GOT3 (cell line): ENCODE data around the gene DPP10.
"Not testable (repeated sequence)": the region's sequence is repeated elsewhere in the genome, so short reads cannot be mapped to it uniquely, and the experiment has no call there.

Source experiments
- DNase-seq: peaks from one replicate; lab custom pipeline; 2025; ENCODE audit warnings: mixed read lengths; lab: John Stamatoyannopoulos, UW

The DPP10 gene

GRCh38 chr2:114515882-114516281 is 73.4 kb downstream of the DPP10 start:
- no peak for DNase-seq

GRCh38 chr2:114517580-114517979 is 75.1 kb downstream of the DPP10 start:
- no peak for DNase-seq

GRCh38 chr2:114518738-114519137 is 76.3 kb downstream of the DPP10 start:
- DNase-seq = no peak

- not testable (repeated sequence) for DNase-seq
Measured at GRCh38 chr2:114522612-114523011, 80.2 kb downstream of the DPP10 start.

- no peak for DNase-seq
Measured at GRCh38 chr2:114525955-114526354, 83.5 kb downstream of the DPP10 start.

GRCh38 chr2:114526841-114527240 is 84.4 kb downstream of the DPP10 start:
- no peak for DNase-seq

- no peak for DNase-seq
Measured at GRCh38 chr2:114527330-114527983, 85.0 kb downstream of the DPP10 start.

GRCh38 chr2:114534116-114535084 is 92.0 kb downstream of the DPP10 start:
- DNase-seq = no peak

- DNase-seq = no peak
Measured at GRCh38 chr2:114537777-114538176, 95.3 kb downstream of the DPP10 start.

- DNase-seq = no peak
Measured at GRCh38 chr2:114542695-114543094, 100.3 kb downstream of the DPP10 start.

GRCh38 chr2:114543236-114543766 is 100.9 kb downstream of the DPP10 start:
- no peak for DNase-seq

- no peak for DNase-seq
Measured at GRCh38 chr2:114545052-114545451, 102.6 kb downstream of the DPP10 start.

- no peak for DNase-seq
Measured at GRCh38 chr2:114546531-114546930, 104.1 kb downstream of the DPP10 start.

GRCh38 chr2:114548151-114548550 is 105.7 kb downstream of the DPP10 start:
- DNase-seq = no peak

GRCh38 chr2:114550364-114550763 is 107.9 kb downstream of the DPP10 start:
- DNase-seq = no peak

GRCh38 chr2:114550895-114551793 is 108.7 kb downstream of the DPP10 start:
- DNase-seq = no peak

GRCh38 chr2:114553027-114553426 is 110.6 kb downstream of the DPP10 start:
- no peak for DNase-seq

- DNase-seq = no peak
Measured at GRCh38 chr2:114569166-114569565, 126.7 kb downstream of the DPP10 start.

- DNase-seq = no peak
Measured at GRCh38 chr2:114577657-114578056, 135.2 kb downstream of the DPP10 start.

GRCh38 chr2:114579542-114579941 is 137.1 kb downstream of the DPP10 start:
- no peak for DNase-seq

- no peak for DNase-seq
Measured at GRCh38 chr2:114580691-114581090, 138.2 kb downstream of the DPP10 start.

- no peak for DNase-seq
Measured at GRCh38 chr2:114598329-114598728, 155.9 kb downstream of the DPP10 start.
